Erythroblast (primary cell): ENCODE measurements around the gene EPN1.

Experiments used
- GATA1 ChIP-seq: IDR thresholded peaks from 2 replicates; pipeline ENCODE4 v1.6.1; 2011; ENCODE audit warnings: low read depth, mild to moderate bottlenecking, control low read depth, low read length, moderate library complexity
- POLR2A ChIP-seq: IDR thresholded peaks from 2 replicates; pipeline ENCODE4 v1.6.1; 2011; ENCODE audit warnings: mild to moderate bottlenecking, low read length

DNA sequence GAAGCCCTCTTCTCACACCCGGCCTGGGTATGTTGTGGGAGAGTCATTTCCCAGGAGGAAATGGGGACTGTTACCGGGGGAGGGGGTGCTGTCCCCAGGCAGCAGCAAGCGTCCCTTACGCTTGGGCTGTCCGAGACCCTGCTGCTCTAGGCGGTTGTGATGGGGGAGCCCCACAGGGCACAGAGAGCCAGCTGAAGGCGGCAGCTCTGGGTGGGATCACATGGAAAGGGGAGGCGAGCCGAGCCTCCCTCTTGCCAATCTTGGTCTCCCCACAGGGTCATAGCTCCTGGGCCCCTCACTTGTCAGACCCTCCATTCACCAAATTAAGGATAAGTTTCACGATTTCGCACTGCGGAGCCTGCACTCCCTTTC lies 22.0 kb downstream of the EPN1 start:
- no peak for TF ChIP-seq POLR2A
- TF ChIP-seq GATA1 = no peak
